ENCODE data around the gene LACTBL1.

GRCh38 chr1:22944346-22945055 is 28.2 kb downstream of the LACTBL1 start:
- TF ChIP-seq CTCF (conservative IDR thresholded peaks at IDR 0.05 in 1 of 2, IDR thresholded peaks at IDR 0.05 in 1 of 2; ENCODE audit: low read depth in 1 of 2, low read length in 2 of 2) (no peak), EZH2 (IDR thresholded peaks at IDR 0.05; ENCODE audit: low read length, missing control alignments) (no peak)
